ENCODE data around the gene CCAR1. TPM values are rescaled to one million over a fixed set of nuclear protein-coding genes. Genes with fewer than 3 reads are reported as not detected.
"Not testable (repeated sequence)": the region's sequence is repeated elsewhere in the genome, so short reads cannot be mapped to it uniquely, and the experiment has no call there.

Gene CCAR1
- total and polyA plus RNA-seq, 2 of the 4 experiments (the other 2 are of a cell fraction) = 35.1 to 60.8 TPM

- CTCF ChIA-PET = no interaction called here
- no peak overlapping the region for H4K8ac ChIP-seq (ENCODE audit: low read depth in 2 of 2, low read length in 2 of 2)
These were observed 15.5 kb upstream of the CCAR1 start for GRCh38 chr10:68705548-68705947.

GRCh38 chr10:68708987-68709386 is 12.1 kb upstream of the CCAR1 start:
- WGBS, 2 experiments (ENCODE audit: extremely low coverage in 2 of 2, insufficient read length in 1 of 2) = 95% methylated on average over 3 of the region's 5 CpGs; no CpG with 5 or more reads in 1 of the 2 experiments
- DNase-seq; H2AK9ac ChIP-seq (replicated peaks; ENCODE audit: low read depth, low read length, poor library complexity); H4K20me1 ChIP-seq (ENCODE audit: insufficient read depth, low read length); H2AFZ ChIP-seq (replicated peaks; ENCODE audit: low read length, poor library complexity); H3K4ac ChIP-seq (ENCODE audit: low read depth, low read length); H4K91ac ChIP-seq (ENCODE audit: insufficient read depth, low read depth, low read length); CTCF ChIA-PET; H3K18ac ChIP-seq (ENCODE audit: low read depth, low read length); H2BK120ac ChIP-seq (ENCODE audit: low read depth, low read length); H3K36me3 ChIP-seq (ENCODE audit: control insufficient read depth, insufficient read depth, low read length); H3K9me3 ChIP-seq (ENCODE audit: control insufficient read depth, insufficient read depth, low read length); in situ Hi-C loops (cut with MboI; ENCODE audit: low sequenced_read_pairs); H3K79me1 ChIP-seq (ENCODE audit: low read depth in 1 of 2, low read length in 2 of 2); POLR2A ChIA-PET (ENCODE audit: unreplicated experiment); H4K5ac ChIP-seq (ENCODE audit: low read depth, low read length); ATAC-seq (ENCODE audit: low read depth); intact Hi-C loops (cut with micrococcal nuclease); H3K14ac ChIP-seq (replicated peaks; ENCODE audit: low read depth, low read length); H3K4me2 ChIP-seq (ENCODE audit: low read depth, low read length); BruUV-seq (replicated peaks); H3K23ac ChIP-seq (ENCODE audit: low read depth, low read length); H2BK5ac ChIP-seq (ENCODE audit: low read depth, low read length, poor library complexity, severe bottlenecking); dilution Hi-C loops (cut with HindIII; ENCODE audit: low sequenced_read_pairs, unreplicated experiment); H3K9me1 ChIP-seq (ENCODE audit: insufficient read depth, low read length); H4K8ac ChIP-seq (ENCODE audit: low read depth in 2 of 2, low read length in 2 of 2); H3K56ac ChIP-seq (ENCODE audit: extremely low read depth, insufficient read depth, low read length); H2BK15ac ChIP-seq (ENCODE audit: low read depth, low read length); H3K4me3 ChIP-seq (ENCODE audit: insufficient read depth, low read depth, low read length); H2BK20ac ChIP-seq (ENCODE audit: low read depth, low read length); H3K4me1 ChIP-seq (ENCODE audit: control insufficient read depth, insufficient read depth, low read length); H3K27ac ChIP-seq (ENCODE audit: insufficient read depth, low read length); H3K27me3 ChIP-seq (ENCODE audit: control insufficient read depth, insufficient read depth, low read length); H3K9ac ChIP-seq (ENCODE audit: low read depth, low read length); H2AK5ac ChIP-seq (ENCODE audit: low read depth, low read length): not testable (repeated sequence)

More at GRCh38 chr10:68705548-68705947, 15.5 kb upstream of the CCAR1 start:
- H2BK5ac ChIP-seq (ENCODE audit: low read depth, low read length, poor library complexity, severe bottlenecking) = no peak overlapping the region
- no peaks in the 10 kb centered on the region for H3K4me1 ChIP-seq (ENCODE audit: control insufficient read depth, insufficient read depth, low read length)
- no peak overlapping the region for H3K56ac ChIP-seq (ENCODE audit: extremely low read depth, insufficient read depth, low read length)
- no peak overlapping the region for H3K14ac ChIP-seq (replicated peaks; ENCODE audit: low read depth, low read length)
- H3K9me1 ChIP-seq (ENCODE audit: insufficient read depth, low read length) = no peaks in the 10 kb centered on the region
- no peak overlapping the region for H4K91ac ChIP-seq (ENCODE audit: insufficient read depth, low read depth, low read length)
- in situ Hi-C loops (cut with MboI; ENCODE audit: low sequenced_read_pairs) = no loop called here
- no peak overlapping the region for H3K18ac ChIP-seq (ENCODE audit: low read depth, low read length)
- no CpG with 5 or more reads among the region's 1 CpG for WGBS, 2 experiments (ENCODE audit: extremely low coverage in 2 of 2, insufficient read length in 1 of 2)
- no peak overlapping the region for H3K23ac ChIP-seq (ENCODE audit: low read depth, low read length)
- no peak for TF ChIP-seq CEBPB (IDR thresholded peaks at IDR 0.05; ENCODE audit: low read depth, low read length)
- TF ChIP-seq MAZ (IDR thresholded peaks at IDR 0.05; ENCODE audit: borderline replicate concordance, low read depth, low read length) = no peak
- no peak for TF ChIP-seq USF2 (IDR thresholded peaks at IDR 0.05; ENCODE audit: low read depth, low read length)
- TF ChIP-seq MAFK (IDR thresholded peaks at IDR 0.05; ENCODE audit: low read depth, low read length) = no peak
- TF ChIP-seq MXI1 (IDR thresholded peaks at IDR 0.05; ENCODE audit: borderline replicate concordance, low read depth, low read length) = no peak
- TF ChIP-seq POLR2A (IDR thresholded peaks at IDR 0.05; ENCODE audit: low read depth, low read length) = no peak
- TF ChIP-seq NFE2L2 (IDR thresholded peaks at IDR 0.05; ENCODE audit: low read depth, low read length) = no peak
- TF ChIP-seq CHD1 (IDR thresholded peaks at IDR 0.05; ENCODE audit: low read depth, low read length) = no peak
- no peak overlapping the region for H2BK20ac ChIP-seq (ENCODE audit: low read depth, low read length)
- H3K4me3 ChIP-seq (ENCODE audit: insufficient read depth, low read depth, low read length) = no peak overlapping the region
- no peaks in the 10 kb centered on the region for H3K36me3 ChIP-seq (ENCODE audit: control insufficient read depth, insufficient read depth, low read length)
- ATAC-seq (ENCODE audit: low read depth) = no peak
- H3K4me2 ChIP-seq (ENCODE audit: low read depth, low read length) = no peak overlapping the region
- no peak overlapping the region for H3K27ac ChIP-seq (ENCODE audit: insufficient read depth, low read length)
- no peak overlapping the region for H2BK120ac ChIP-seq (ENCODE audit: low read depth, low read length)
- no peak overlapping the region for H2BK15ac ChIP-seq (ENCODE audit: low read depth, low read length)
- no peak overlapping the region for H2AFZ ChIP-seq (replicated peaks; ENCODE audit: low read length, poor library complexity)
- no peak overlapping the region for H3K4ac ChIP-seq (ENCODE audit: low read depth, low read length)
- POLR2A ChIA-PET (ENCODE audit: unreplicated experiment) = no interaction called here
- dilution Hi-C loops (cut with HindIII; ENCODE audit: low sequenced_read_pairs, unreplicated experiment) = no loop called here
- no peak overlapping the region for H4K5ac ChIP-seq (ENCODE audit: low read depth, low read length)
- no peaks in the 10 kb centered on the region for H3K79me1 ChIP-seq (ENCODE audit: low read depth in 1 of 2, low read length in 2 of 2)
- H2AK9ac ChIP-seq (replicated peaks; ENCODE audit: low read depth, low read length, poor library complexity) = no peak overlapping the region
- intact Hi-C loops (cut with micrococcal nuclease) = no loop called here
- H4K20me1 ChIP-seq (ENCODE audit: insufficient read depth, low read length) = no peaks in the 10 kb centered on the region
- no peak for DNase-seq
- BruUV-seq (replicated peaks) = no TSS peak
- H3K9me3 ChIP-seq (ENCODE audit: control insufficient read depth, insufficient read depth, low read length) = no peaks in the 10 kb centered on the region
- no peak overlapping the region for H3K9ac ChIP-seq (ENCODE audit: low read depth, low read length)
- no peak overlapping the region for H2AK5ac ChIP-seq (ENCODE audit: low read depth, low read length)
- H3K27me3 ChIP-seq (ENCODE audit: control insufficient read depth, insufficient read depth, low read length) = no peaks in the 10 kb centered on the region

All from IMR-90 (cell line).